Stimulated activated CD4-positive, alpha-beta T cell treated with anti-CD3 and anti-CD28 coated beads, Interleukin-15, amount 100 ng/mL, for 24 hours (primary cell): ENCODE measurements around the gene YJEFN3.

Experiments used
- DNase-seq: peaks from one replicate; pipeline ENCODE4 v3.0.0-alpha.2; 2020

YJEFN3 gene

GRCh38 chr19:19540064-19540714 is 11.5 kb downstream of the YJEFN3 start:
- DNase-seq: peak; percentile 86

GRCh38 chr19:19540715-19541515 is 12.2 kb downstream of the YJEFN3 start:
- peak; percentile 88 for DNase-seq

- no peak for DNase-seq
Observed at GRCh38 chr19:19541616-19542015, 12.9 kb downstream of the YJEFN3 start.

- DNase-seq: no peak
Observed at GRCh38 chr19:19542507-19542906, 13.8 kb downstream of the YJEFN3 start.

GRCh38 chr19:19543101-19543500 is 14.4 kb downstream of the YJEFN3 start:
- DNase-seq: no peak

GRCh38 chr19:19543640-19544039 is 14.9 kb downstream of the YJEFN3 start:
- no peak for DNase-seq

GRCh38 chr19:19544257-19544953 is 15.7 kb downstream of the YJEFN3 start:
- DNase-seq: no peak

- DNase-seq: no peak
Observed at GRCh38 chr19:19544954-19545591, 16.4 kb downstream of the YJEFN3 start.

GRCh38 chr19:19545707-19546106 is 17.0 kb downstream of the YJEFN3 start:
- DNase-seq: no peak

GRCh38 chr19:19546751-19547162 is 18.0 kb downstream of the YJEFN3 start:
- DNase-seq: no peak

- DNase-seq: no peak
Observed at GRCh38 chr19:19547674-19548336, 19.1 kb downstream of the YJEFN3 start.

GRCh38 chr19:19548915-19549759 is 20.4 kb downstream of the YJEFN3 start:
- DNase-seq: no peak

- no peak for DNase-seq
Observed at GRCh38 chr19:19549804-19550464, 21.2 kb downstream of the YJEFN3 start.

GRCh38 chr19:19550485-19550929 is 21.8 kb downstream of the YJEFN3 start:
- DNase-seq: no peak

- DNase-seq: no peak
Observed at GRCh38 chr19:19550972-19551852, 22.5 kb downstream of the YJEFN3 start.

- DNase-seq: no peak
Observed at GRCh38 chr19:19551853-19552192, 23.1 kb downstream of the YJEFN3 start.

- peak; percentile 50 for DNase-seq
Observed at GRCh38 chr19:19552798-19553197, 24.1 kb downstream of the YJEFN3 start.

GRCh38 chr19:19553670-19554069 is 25.0 kb downstream of the YJEFN3 start:
- no peak for DNase-seq

GRCh38 chr19:19554074-19555023 is 25.6 kb downstream of the YJEFN3 start:
- DNase-seq: peak; percentile 76
